H1 (cell line): Measurements from ENCODE around the gene ADGRG1. TPM values are rescaled to one million over a fixed set of nuclear protein-coding genes. Genes with fewer than 3 reads are reported as not detected.

Source experiments
- ASH2L ChIP-seq: fragments of 200-600, 300-600 bp; sonication (generic); IDR thresholded peaks from one replicate; pipeline ENCODE4 v1.7.1; 2017; ENCODE audit warnings: low read length
- ATF3 ChIP-seq: IDR thresholded peaks from 2 replicates; pipeline ENCODE4 v1.6.1; 2011; ENCODE audit warnings: low read depth, mild to moderate bottlenecking, low read length; ENCODE audit not compliant: insufficient read depth
- CBX5 ChIP-seq: fragments of 300-800, 300-1000 bp; sonication (generic); IDR thresholded peaks from 2 replicates; pipeline ENCODE4 v1.7.1; 2016; ENCODE audit warnings: antibody characterized with exemption, low read length, low read depth
- CHD1 ChIP-seq: IDR thresholded peaks from 2 replicates; pipeline ENCODE4 v1.6.1; 2012; ENCODE audit warnings: low read depth, low read length, improper control_type of control experiment
- CHD2 ChIP-seq: IDR thresholded peaks from 2 replicates; pipeline ENCODE4 v1.6.1; 2012; ENCODE audit warnings: low read length, improper control_type of control experiment
- CTBP2 ChIP-seq: IDR thresholded peaks from 2 replicates; pipeline ENCODE4 v1.7.0; 2011; ENCODE audit warnings: borderline replicate concordance, mild to moderate bottlenecking, moderate library complexity, mixed read lengths, low read length; ENCODE audit not compliant: insufficient read depth, insufficient read length
- EZH2 ChIP-seq: fragments of 200-600 bp; sonication (generic); IDR thresholded peaks from 2 replicates; pipeline ENCODE4 v1.7.1; 2012; ENCODE audit warnings: low read depth, mild to moderate bottlenecking, moderate library complexity, low read length, inconsistent platforms; ENCODE audit not compliant: severe bottlenecking
- FOSL1 ChIP-seq: IDR thresholded peaks from 2 replicates; pipeline ENCODE4 v1.6.1; 2011; ENCODE audit warnings: mild to moderate bottlenecking, low read depth, low read length, moderate library complexity; ENCODE audit not compliant: insufficient read depth
- GABPA ChIP-seq: IDR thresholded peaks from 2 replicates; pipeline ENCODE4 v1.6.1; 2011; ENCODE audit warnings: mild to moderate bottlenecking, low read length, moderate library complexity, borderline replicate concordance; ENCODE audit not compliant: insufficient read depth
- HDAC2 ChIP-seq, 2 experiments: fragments of 300-600 bp in 1 of 2; sonication (generic) in 1 of 2; IDR thresholded peaks; 2 replicates each; pipeline ENCODE4 v1.6.1; 2011 to 2012; ENCODE audit warnings: low read depth in 2 of 2, low read length in 2 of 2, mild to moderate bottlenecking in 2 of 2, moderate library complexity in 2 of 2, borderline replicate concordance in 1 of 2, inconsistent platforms in 1 of 2
- KDM4A ChIP-seq: IDR thresholded peaks from one replicate; pipeline ENCODE4 v1.7.1; 2012; ENCODE audit warnings: low read depth, mild to moderate bottlenecking, moderate library complexity, low read length, inconsistent platforms; ENCODE audit not compliant: severe bottlenecking
- NANOG ChIP-seq: IDR thresholded peaks from 2 replicates; pipeline ENCODE4 v1.6.1; 2011; ENCODE audit warnings: low read length, low read depth, mild to moderate bottlenecking, inconsistent platforms; ENCODE audit not compliant: insufficient read depth, poor library complexity, severe bottlenecking
- POLR2A ChIP-seq, 2 experiments: IDR thresholded peaks; 1 replicate in 1 of 2; 2 replicates in 1 of 2; pipeline ENCODE4 v1.6.1; 2011; ENCODE audit warnings: low read depth in 2 of 2, low read length in 2 of 2, mild to moderate bottlenecking in 2 of 2; ENCODE audit errors: control extremely low read depth in 1 of 2
- RAD21 ChIP-seq, 2 experiments: IDR thresholded peaks in 1 of 2; conservative IDR thresholded peaks in 1 of 2; 2 replicates each; pipeline ENCODE4 v1.6.1; 2011; ENCODE audit warnings: low read depth in 2 of 2, low read length in 2 of 2, improper control_type of control experiment in 1 of 2, inconsistent platforms in 1 of 2, mild to moderate bottlenecking in 1 of 2, moderate library complexity in 1 of 2
- RFX5 ChIP-seq: IDR thresholded peaks from 2 replicates; pipeline ENCODE4 v1.6.1; 2011; ENCODE audit warnings: low read depth, low read length, improper control_type of control experiment, borderline replicate concordance
- SIN3A ChIP-seq, 2 experiments: IDR thresholded peaks in 1 of 2; conservative IDR thresholded peaks in 1 of 2; 2 replicates each; pipeline ENCODE4 v1.6.1; 2011 to 2012; ENCODE audit warnings: low read length in 2 of 2, improper control_type of control experiment in 1 of 2, low read depth in 1 of 2, mild to moderate bottlenecking in 1 of 2
- polyA plus RNA-seq, 7 experiments: library from polyadenylated mRNA; depleted of rRNA in 3 of 7; stranded (reverse) in 5 of 7; unstranded in 2 of 7; fragments of >200 nt in 5 of 7; fragments of 200-250 nt in 2 of 7; gene quantifications; 1 replicate in 5 of 7; 2 replicates in 1 of 7; 4 replicates in 1 of 7; pipeline versions ENCODE4 v1.2.1 to v1.2.3, GENCODE V29; 2011 to 2013; ENCODE audit warnings: missing spikeins in 2 of 7, mixed read lengths in 2 of 7
- total RNA-seq: library from RNA; stranded (reverse); fragmentation: NEBNext Ultra II Directional; extraction: Animal tissue kit (Norgen Biotek cat#: 25700); gene quantifications from 2 replicates; pipeline ENCODE4 v1.2.1, GENCODE V29; 2021
- TF ChIP-seq, protein P1 (sequence below): IDR thresholded peaks from 2 replicates; pipeline ENCODE4 v1.6.1; 2012; ENCODE audit warnings: inconsistent platforms
- TF ChIP-seq, protein P2 (sequence below): IDR thresholded peaks from 2 replicates; pipeline ENCODE4 v1.6.1; 2011; ENCODE audit warnings: low read length, improper control_type of control experiment
- TF ChIP-seq, protein P3 (sequence below): IDR thresholded peaks from 2 replicates; pipeline ENCODE4 v1.6.1; 2012; ENCODE audit warnings: inconsistent platforms

Gene ADGRG1
- total and polyA plus RNA-seq, 2 of the 8 experiments (the other 6 are each of a cell fraction or from before 2014, with no cell fraction given) = 1.3 to 2.6 TPM

GRCh38 chr16:57648581-57649442, 20.4 kb downstream of the ADGRG1 start (continued):
- TF ChIP-seq ATF3 (peak; percentile 81), FOSL1 (no peak), ASH2L (no peak), HDAC2 (IDR thresholded peaks at IDR 0.05; ENCODE audit: borderline replicate concordance in 1 of 2, low read depth in 2 of 2, low read length in 2 of 2) (0 out of 4 replicates have a peak, but pooled peaks of 1 of the 2 experiments have one; percentile 69), EZH2 (no peak), RFX5 (no peak), POLR2A (IDR thresholded peaks at IDR 0.05; ENCODE audit: control extremely low read depth in 1 of 2, low read depth in 2 of 2, low read length in 2 of 2) (no peak), RAD21 (IDR thresholded peaks at IDR 0.05 in 1 of 2, conservative IDR thresholded peaks at IDR 0.05 in 1 of 2; ENCODE audit: low read depth in 2 of 2, low read length in 2 of 2) (peak; percentile 99), SIN3A (conservative IDR thresholded peaks at IDR 0.05 in 1 of 2, IDR thresholded peaks at IDR 0.05 in 1 of 2; ENCODE audit: low read depth in 1 of 2, low read length in 2 of 2) (no peak), KDM4A (no peak), CBX5 (no peak), NANOG (no peak), GABPA (peak; percentile 45; the same call in 1 of the 2 replicates), CHD2 (no peak), CTBP2 (no peak), CHD1 (no peak)
- TF ChIP-seq, protein P1, sequence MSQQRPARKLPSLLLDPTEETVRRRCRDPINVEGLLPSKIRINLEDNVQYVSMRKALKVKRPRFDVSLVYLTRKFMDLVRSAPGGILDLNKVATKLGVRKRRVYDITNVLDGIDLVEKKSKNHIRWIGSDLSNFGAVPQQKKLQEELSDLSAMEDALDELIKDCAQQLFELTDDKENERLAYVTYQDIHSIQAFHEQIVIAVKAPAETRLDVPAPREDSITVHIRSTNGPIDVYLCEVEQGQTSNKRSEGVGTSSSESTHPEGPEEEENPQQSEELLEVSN = no peak
- TF ChIP-seq, protein P2, sequence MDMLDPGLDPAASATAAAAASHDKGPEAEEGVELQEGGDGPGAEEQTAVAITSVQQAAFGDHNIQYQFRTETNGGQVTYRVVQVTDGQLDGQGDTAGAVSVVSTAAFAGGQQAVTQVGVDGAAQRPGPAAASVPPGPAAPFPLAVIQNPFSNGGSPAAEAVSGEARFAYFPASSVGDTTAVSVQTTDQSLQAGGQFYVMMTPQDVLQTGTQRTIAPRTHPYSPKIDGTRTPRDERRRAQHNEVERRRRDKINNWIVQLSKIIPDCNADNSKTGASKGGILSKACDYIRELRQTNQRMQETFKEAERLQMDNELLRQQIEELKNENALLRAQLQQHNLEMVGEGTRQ = no peak
- TF ChIP-seq, protein P3, sequence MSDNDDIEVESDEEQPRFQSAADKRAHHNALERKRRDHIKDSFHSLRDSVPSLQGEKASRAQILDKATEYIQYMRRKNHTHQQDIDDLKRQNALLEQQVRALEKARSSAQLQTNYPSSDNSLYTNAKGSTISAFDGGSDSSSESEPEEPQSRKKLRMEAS = no peak; the same call in 1 of the 2 replicates
